HL-60 (cell line): ENCODE data around the gene ACAD10.
"Not testable (repeated sequence)": the region's sequence is repeated elsewhere in the genome, so short reads cannot be mapped to it uniquely, and the experiment has no call there.

Experiments used
- DNase-seq, 2 experiments: peaks; one replicate each; pipeline ENCODE4 v3.0.0-alpha.2; 2010 to 2020; ENCODE audit warnings: low read depth in 1 of 2, low spot score in 1 of 2
- H3K27ac ChIP-seq: fragments of 250-450 bp; sonication (Bioruptor Pico); replicated peaks from 2 replicates; pipeline ENCODE4 v1.5.1; 2020; ENCODE audit warnings: mild to moderate bottlenecking, moderate library complexity
- H3K27me3 ChIP-seq: fragments of 250-450 bp; sonication (Bioruptor Pico); 2 replicates; pipeline ENCODE4 v1.5.1; 2021; ENCODE audit warnings: mild to moderate bottlenecking, moderate library complexity; ENCODE audit not compliant: insufficient read depth, poor library complexity, severe bottlenecking
- H3K4me3 ChIP-seq: replicated peaks from 2 replicates; pipeline ENCODE4 v1.5.1; 2011; ENCODE audit warnings: mild to moderate bottlenecking, control low read depth, low read length; ENCODE audit not compliant: insufficient read depth
- CTCF ChIP-seq: IDR thresholded peaks from one replicate; pipeline ENCODE4 v1.5.1; 2011; ENCODE audit warnings: low read length, control low read depth, inconsistent platforms; ENCODE audit not compliant: insufficient read depth
- GABPA ChIP-seq: IDR thresholded peaks from 2 replicates; pipeline ENCODE4 v1.6.1; 2012; ENCODE audit warnings: low read depth
- POLR2AphosphoS5 ChIP-seq: IDR thresholded peaks from 2 replicates; pipeline ENCODE4 v1.6.1; 2012; ENCODE audit warnings: low read depth
- SPI1 ChIP-seq: IDR thresholded peaks from 2 replicates; pipeline ENCODE4 v1.6.1; 2012; ENCODE audit warnings: low read depth, mild to moderate bottlenecking, borderline replicate concordance
- TF ChIP-seq, protein P1 (sequence below): IDR thresholded peaks from 2 replicates; pipeline ENCODE4 v1.6.1; 2012; ENCODE audit warnings: low read depth; ENCODE audit not compliant: insufficient replicate concordance

The ACAD10 gene

GRCh38 chr12:111761099-111761498, 75.2 kb downstream of the ACAD10 start:
- no peak for TF ChIP-seq POLR2AphosphoS5
- TF ChIP-seq, protein P1, sequence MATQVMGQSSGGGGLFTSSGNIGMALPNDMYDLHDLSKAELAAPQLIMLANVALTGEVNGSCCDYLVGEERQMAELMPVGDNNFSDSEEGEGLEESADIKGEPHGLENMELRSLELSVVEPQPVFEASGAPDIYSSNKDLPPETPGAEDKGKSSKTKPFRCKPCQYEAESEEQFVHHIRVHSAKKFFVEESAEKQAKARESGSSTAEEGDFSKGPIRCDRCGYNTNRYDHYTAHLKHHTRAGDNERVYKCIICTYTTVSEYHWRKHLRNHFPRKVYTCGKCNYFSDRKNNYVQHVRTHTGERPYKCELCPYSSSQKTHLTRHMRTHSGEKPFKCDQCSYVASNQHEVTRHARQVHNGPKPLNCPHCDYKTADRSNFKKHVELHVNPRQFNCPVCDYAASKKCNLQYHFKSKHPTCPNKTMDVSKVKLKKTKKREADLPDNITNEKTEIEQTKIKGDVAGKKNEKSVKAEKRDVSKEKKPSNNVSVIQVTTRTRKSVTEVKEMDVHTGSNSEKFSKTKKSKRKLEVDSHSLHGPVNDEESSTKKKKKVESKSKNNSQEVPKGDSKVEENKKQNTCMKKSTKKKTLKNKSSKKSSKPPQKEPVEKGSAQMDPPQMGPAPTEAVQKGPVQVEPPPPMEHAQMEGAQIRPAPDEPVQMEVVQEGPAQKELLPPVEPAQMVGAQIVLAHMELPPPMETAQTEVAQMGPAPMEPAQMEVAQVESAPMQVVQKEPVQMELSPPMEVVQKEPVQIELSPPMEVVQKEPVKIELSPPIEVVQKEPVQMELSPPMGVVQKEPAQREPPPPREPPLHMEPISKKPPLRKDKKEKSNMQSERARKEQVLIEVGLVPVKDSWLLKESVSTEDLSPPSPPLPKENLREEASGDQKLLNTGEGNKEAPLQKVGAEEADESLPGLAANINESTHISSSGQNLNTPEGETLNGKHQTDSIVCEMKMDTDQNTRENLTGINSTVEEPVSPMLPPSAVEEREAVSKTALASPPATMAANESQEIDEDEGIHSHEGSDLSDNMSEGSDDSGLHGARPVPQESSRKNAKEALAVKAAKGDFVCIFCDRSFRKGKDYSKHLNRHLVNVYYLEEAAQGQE = no peak
- no peak for TF ChIP-seq GABPA
- TF ChIP-seq CTCF = no peak
- no peak for TF ChIP-seq SPI1
- DNase-seq = no peak
- Histone ChIP-seq H3K4me3 (no peak overlapping the region), H3K27me3 (no peaks in the 10 kb centered on the region), H3K27ac (no peak overlapping the region)

DNA sequence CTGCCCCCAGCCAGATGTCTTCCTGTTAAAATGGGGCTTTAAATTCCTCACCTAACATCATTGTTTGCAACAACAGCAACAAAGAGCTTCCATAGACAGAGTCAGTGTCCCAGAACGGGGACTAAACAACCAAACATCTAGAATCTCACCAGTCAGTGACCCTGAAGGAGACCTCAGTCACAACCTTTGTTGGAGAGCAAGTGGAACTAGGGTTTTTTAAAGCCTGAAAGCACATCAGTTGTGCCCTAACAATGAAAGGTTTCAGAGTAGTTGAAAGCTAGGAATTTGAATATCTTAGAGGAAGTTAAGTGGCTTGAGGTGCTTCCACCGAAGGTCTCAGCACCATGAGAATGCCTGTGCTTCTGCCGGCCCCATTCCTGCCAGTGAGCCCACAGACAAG, 75.9 kb downstream of the ACAD10 start:
- TF ChIP-seq, protein P1 = no peak
- TF ChIP-seq GABPA (no peak), SPI1 (no peak), CTCF (no peak), POLR2AphosphoS5 (no peak)
- Histone ChIP-seq H3K4me3 (no peak overlapping the region), H3K27me3 (no peaks in the 10 kb centered on the region), H3K27ac (no peak overlapping the region)
- no peak for DNase-seq

- H3K4me3 ChIP-seq, DNase-seq, H3K27me3 ChIP-seq, H3K27ac ChIP-seq: not testable (repeated sequence)
Observed at GRCh38 chr12:111763552-111763951, 77.7 kb downstream of the ACAD10 start.

DNA sequence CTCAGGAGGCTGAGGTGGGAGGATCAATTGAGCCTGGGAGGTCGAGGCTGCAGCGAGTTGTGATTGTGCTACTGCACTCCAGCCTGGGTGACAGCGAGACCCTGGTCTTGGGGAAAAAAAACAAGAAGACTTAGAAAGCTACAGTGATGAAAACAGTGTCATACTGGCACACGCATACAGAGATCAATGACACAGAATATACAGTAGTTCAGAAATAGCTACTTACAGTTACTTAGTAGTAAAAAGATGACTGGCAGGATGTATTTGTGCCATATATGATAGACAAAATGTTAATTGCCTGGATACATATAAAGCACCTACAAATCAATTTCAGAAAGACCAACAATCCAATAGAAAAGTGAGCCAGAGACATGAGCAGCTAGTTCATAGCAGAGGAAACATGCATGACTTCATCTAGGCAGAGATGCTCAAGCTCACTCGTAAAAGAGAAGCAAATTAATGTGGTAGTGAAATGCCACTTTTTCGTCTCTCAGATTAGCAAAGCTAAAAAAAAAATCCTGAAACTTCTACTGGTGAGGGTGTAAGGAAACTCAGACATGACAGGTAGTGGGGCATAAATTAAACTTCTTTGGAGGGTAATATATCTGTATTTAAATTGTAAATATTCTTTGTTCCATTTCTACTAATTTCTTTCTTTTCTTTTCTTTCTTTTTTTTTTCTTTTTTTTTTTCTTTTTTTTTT, 78.4 kb downstream of the ACAD10 start:
- H3K27ac ChIP-seq = no peak overlapping the region
- no peak for DNase-seq
- H3K4me3 ChIP-seq = no peak overlapping the region
- no peak for TF ChIP-seq SPI1
- TF ChIP-seq CTCF = no peak
- TF ChIP-seq, protein P1 = no peak
- TF ChIP-seq GABPA = no peak
- TF ChIP-seq POLR2AphosphoS5 = no peak
- no peaks in the 10 kb centered on the region for H3K27me3 ChIP-seq
